Activated CD4-positive, alpha-beta T cell treated with anti-CD3 and anti-CD28 coated beads, Interleukin-2, amount 10 ng/mL, durations not matched to agents 7 days and 5 days (primary cell): ENCODE data around the gene RPS3. TPM values are rescaled to one million over a fixed set of nuclear protein-coding genes. Genes with fewer than 3 reads are reported as not detected.

ENCODE experiments used
- CTCF ChIA-PET: fragments of 350-600 bp; sonication (Branson Sonifier 250); formaldehyde crosslinking; loops from one replicate; lab custom pipeline; 2021; ENCODE audit warnings: antibody characterized with exemption; lab: Charles Lee
- POLR2A ChIA-PET: fragments of 350-600 bp; sonication (Branson Sonifier 250); formaldehyde crosslinking; loops from one replicate; lab custom pipeline; 2021; ENCODE audit warnings: antibody characterized with exemption; lab: Charles Lee
- DNase-seq: peaks from one replicate; pipeline ENCODE4 v3.0.0-alpha.2; 2020
- H3K27ac Mint-ChIP-seq: one replicate; pipeline ENCODE4 v1.8.0; 2021; ENCODE audit warnings: mild to moderate bottlenecking, moderate library complexity, mixed read lengths
- H3K27me3 Mint-ChIP-seq: one replicate; pipeline ENCODE4 v1.8.0; 2021; ENCODE audit warnings: mixed read lengths
- H3K36me3 Mint-ChIP-seq: one replicate; pipeline ENCODE4 v1.8.0; 2021; ENCODE audit warnings: low read depth, mixed read lengths
- H3K4me1 Mint-ChIP-seq: one replicate; pipeline ENCODE4 v1.8.0; 2021; ENCODE audit warnings: mixed read lengths
- H3K4me3 Mint-ChIP-seq: one replicate; pipeline ENCODE4 v1.8.0; 2021; ENCODE audit warnings: mild to moderate bottlenecking, moderate library complexity, mixed read lengths
- H3K9me3 Mint-ChIP-seq: one replicate; pipeline ENCODE4 v1.8.0; 2021; ENCODE audit warnings: mixed read lengths
- total RNA-seq, 2 experiments: library from RNA; stranded (reverse); gene quantifications; one replicate each; pipeline ENCODE4 v1.2.3, GENCODE V29; 2021

The RPS3 gene
- total RNA-seq, 2 experiments from 2014 or later, result 2,943 to 3,099 TPM

DNA sequence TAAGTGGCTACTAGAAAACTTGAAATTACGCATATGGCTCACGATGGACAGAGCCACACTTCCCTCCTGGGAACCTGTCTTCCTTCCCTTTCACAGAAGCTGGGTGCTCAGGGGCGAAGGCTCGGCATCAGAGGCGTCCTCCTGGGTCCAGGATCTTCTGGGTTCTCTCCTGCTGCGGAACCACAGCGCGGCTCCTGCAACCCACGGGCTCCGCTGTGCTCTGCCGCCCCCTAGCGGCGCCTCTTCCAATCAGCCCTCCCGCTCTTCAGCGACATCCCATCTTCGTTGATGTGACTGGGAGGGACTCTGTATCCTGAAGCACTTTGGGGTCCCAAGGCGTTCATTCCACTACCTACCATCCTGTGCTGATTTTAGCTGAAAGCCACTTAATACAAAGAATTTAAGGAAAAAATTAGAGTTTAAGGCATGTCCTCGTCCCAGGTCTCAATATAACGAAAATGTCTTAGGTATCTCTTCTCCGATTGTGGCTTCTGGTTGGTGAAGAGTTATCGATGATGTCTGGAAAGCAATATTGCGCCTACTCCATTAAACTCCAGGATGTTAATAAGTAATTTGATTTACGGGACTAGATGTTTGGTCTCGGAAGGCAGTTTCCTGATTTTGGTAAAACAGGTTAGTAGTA is 14.8 kb upstream of the RPS3 start:
- Mint-ChIP-seq H3K4me3 (no peak overlapping the region), H3K4me1 (peaks cover 23% of the 10 kb centered on the region), H3K9me3 (no peaks in the 10 kb centered on the region), H3K36me3 (no peaks in the 10 kb centered on the region), H3K27ac (peak overlapping the region; percentile 55), H3K27me3 (peaks cover 5% of the 10 kb centered on the region)
- CTCF ChIA-PET, result interaction anchor here (0.5 to 6.1 kb wide), 12 partner anchors 9 to 149 kb away, joined by 3 to 44 read pairs (median 4); no protein-coding TSS in a partner anchor
- POLR2A ChIA-PET, result no interaction called here
- DNase-seq, result peak; percentile 76

DNA sequence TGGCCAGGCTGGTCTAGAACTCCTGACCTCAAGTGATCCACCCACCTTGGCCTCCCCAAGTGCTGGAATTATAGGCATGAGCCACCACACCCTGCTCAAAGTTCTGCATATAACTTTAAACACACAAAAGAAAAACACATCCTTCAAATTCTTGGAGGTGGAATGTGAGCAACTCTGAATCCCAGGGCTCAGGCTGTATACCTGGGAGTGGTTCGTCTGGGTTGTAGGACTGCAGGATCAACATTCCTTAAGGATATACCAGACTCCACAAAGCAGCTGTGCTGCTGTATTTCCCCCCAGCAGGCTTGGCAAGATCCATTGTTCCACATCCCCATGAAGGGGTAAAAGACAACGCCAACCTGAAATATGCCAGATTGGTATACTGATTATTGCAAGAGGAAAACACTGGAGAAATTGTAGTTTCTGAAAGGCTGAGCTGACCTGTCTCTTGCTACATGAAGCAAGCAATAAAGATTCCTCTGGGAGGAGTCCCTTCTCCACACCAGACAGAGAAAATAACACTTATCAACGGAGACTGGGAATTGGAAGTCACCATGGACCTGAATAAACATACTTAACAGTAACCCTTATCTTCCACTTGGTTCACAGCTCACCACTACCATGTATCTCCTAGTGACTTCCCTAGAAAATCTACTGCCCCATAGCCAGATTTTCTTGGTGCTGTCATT is 12.2 kb upstream of the RPS3 start:
- no peaks in the 10 kb centered on the region for H3K9me3 Mint-ChIP-seq
- no peak overlapping the region for H3K27ac Mint-ChIP-seq
- CTCF ChIA-PET, result interaction anchor here (1.4 to 4.9 kb wide), 8 partner anchors 11 to 144 kb away, joined by 4 to 23 read pairs (median 12); no protein-coding TSS in a partner anchor
- POLR2A ChIA-PET, result interaction anchor here (0.6 to 0.8 kb wide), 2 partner anchors 11 to 107 kb away, joined by 3 read pairs; no protein-coding TSS in a partner anchor
- H3K27me3 Mint-ChIP-seq, result peaks cover 10% of the 10 kb centered on the region
- peaks cover 19% of the 10 kb centered on the region for H3K4me1 Mint-ChIP-seq
- no peak overlapping the region for H3K4me3 Mint-ChIP-seq
- no peak for DNase-seq
- no peaks in the 10 kb centered on the region for H3K36me3 Mint-ChIP-seq

DNA sequence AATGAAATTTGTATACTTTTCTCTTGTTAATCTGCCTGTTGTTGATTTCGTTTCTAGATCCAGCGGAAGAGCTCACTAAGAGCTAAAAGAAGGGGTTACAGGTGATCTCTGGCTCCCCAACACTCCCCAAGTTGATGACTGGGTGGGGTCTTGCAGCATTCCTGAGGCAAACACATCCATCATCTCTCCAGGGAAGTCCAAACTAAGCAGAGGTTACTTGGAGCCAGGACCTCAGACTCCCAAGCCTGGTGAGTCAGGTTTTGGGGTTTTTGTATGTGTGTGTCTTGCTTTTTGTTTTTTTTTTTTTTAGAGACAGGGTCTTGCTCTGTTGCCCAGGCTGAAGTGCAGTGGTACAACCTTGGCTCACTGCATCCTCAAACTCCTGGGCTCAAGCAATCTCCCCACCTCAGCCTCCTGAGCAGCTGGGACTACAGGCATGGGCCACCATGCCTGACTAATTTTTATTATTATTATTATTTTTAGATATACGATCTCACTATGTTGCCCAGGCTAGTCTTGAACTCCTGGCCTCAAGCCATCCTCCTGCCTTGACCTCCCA is 11.5 kb upstream of the RPS3 start:
- no peak overlapping the region for H3K4me3 Mint-ChIP-seq
- ChIA-PET POLR2A (interaction anchor here (0.8 kb wide), 1 partner anchor 108 kb away, joined by 3 read pairs; no protein-coding TSS in a partner anchor), CTCF (interaction anchor here (0.9 to 4.9 kb wide), 12 partner anchors 10 to 178 kb away, joined by 3 to 23 read pairs (median 6); no protein-coding TSS in a partner anchor)
- H3K9me3 Mint-ChIP-seq, result no peaks in the 10 kb centered on the region
- DNase-seq, result no peak
- H3K27me3 Mint-ChIP-seq, result peaks cover 10% of the 10 kb centered on the region
- H3K4me1 Mint-ChIP-seq, result peaks cover 19% of the 10 kb centered on the region
- no peaks in the 10 kb centered on the region for H3K36me3 Mint-ChIP-seq
- H3K27ac Mint-ChIP-seq, result no peak overlapping the region

DNA sequence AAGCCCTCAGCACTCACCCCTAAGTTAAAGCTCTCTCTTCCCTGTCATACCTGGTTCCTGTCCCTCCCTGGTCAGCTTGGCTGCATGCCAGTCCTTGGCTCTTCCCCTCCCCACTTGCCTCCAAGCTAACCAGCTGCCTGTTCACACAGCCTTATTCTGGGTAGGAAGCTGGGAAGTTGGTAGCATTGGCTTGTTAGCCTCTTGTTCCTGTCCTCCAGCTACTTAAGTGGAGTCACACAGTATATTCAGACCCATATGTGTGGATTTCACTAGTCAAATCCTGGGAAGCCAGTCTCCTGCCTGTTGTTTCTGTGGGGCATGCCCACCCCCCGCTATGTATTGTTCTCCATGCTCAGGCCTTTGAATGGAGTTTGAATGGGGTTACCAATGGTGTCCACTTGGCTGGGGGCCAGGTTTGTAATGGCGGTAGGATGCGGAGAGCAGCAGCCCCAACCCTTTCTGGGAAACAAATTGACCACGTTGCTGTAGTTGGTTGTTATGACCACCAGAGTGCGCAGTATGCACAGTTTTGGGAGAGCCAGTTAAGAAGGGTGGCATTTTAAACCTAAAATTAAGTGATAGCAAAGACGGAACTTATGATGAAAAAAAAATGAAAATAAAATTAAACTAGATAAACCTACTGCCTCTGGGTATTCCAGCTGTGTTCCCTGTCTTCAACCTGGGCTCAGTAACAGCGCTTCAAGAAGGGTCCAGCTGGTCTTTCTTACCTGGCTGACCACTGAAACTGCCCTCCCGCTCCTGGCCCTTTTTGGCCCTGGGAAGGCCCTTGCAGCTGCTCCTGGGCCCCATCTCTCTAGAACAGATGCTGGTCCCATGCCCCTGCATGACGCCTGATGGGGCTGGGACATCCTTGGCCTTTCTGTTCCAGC is 10.7 kb upstream of the RPS3 start:
- ChIA-PET POLR2A (interaction anchor here (0.6 kb wide), 1 partner anchor 86 kb away, joined by 3 read pairs; no protein-coding TSS in a partner anchor), CTCF (interaction anchor here (0.6 to 4.9 kb wide), 22 partner anchors 10 to 1434 kb away, joined by 3 to 23 read pairs (median 3); no protein-coding TSS in a partner anchor)
- peaks cover 10% of the 10 kb centered on the region for H3K27me3 Mint-ChIP-seq
- H3K9me3 Mint-ChIP-seq, result no peaks in the 10 kb centered on the region
- DNase-seq, result peak; percentile 82
- no peaks in the 10 kb centered on the region for H3K36me3 Mint-ChIP-seq
- H3K4me1 Mint-ChIP-seq, result peaks cover 12% of the 10 kb centered on the region
- no peak overlapping the region for H3K27ac Mint-ChIP-seq
- H3K4me3 Mint-ChIP-seq, result no peak overlapping the region

DNA sequence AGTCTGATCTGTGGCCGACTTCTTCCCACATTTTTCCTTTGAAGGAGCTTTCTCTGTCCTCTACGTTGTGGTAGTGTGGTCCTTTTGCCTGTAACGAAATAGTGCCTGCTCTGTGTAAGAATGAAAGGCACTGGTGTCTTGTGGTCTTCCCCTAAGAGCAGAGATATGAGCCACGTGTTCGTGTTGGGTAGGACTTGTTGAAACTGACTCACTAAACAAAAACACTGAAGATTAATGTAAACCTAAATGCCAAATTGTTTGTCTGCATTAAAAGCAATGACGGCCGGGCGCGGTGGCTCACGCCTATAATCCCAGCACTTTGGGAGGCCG is 10.1 kb upstream of the RPS3 start:
- Mint-ChIP-seq H3K4me1 (peaks cover 6% of the 10 kb centered on the region), H3K4me3 (no peak overlapping the region), H3K27me3 (peaks cover 10% of the 10 kb centered on the region), H3K9me3 (no peaks in the 10 kb centered on the region), H3K27ac (no peak overlapping the region), H3K36me3 (no peaks in the 10 kb centered on the region)
- ChIA-PET CTCF (interaction anchor here (0.6 to 3.3 kb wide), 16 partner anchors 9 to 374 kb away, joined by 3 to 23 read pairs (median 3); no protein-coding TSS in a partner anchor), POLR2A (no interaction called here)
- no peak for DNase-seq

DNA sequence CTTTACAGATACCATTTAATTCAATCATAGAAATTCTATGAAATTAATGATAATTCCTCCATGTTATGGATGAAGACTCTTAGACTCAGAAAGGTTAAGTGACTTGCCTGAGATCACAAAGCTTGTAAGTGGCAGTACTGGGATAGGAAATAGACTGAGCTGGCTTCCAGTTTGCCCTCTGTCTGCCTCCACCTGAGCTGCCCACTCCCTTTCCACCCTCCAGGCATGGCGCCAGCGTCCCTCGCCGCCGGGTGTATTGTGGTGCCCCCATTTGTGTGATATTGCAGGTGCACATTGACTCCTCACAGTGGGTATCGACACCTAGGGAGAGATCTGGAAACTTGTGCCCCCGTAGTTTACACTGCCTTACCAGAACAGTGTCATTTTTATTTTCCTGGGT is 9.4 kb upstream of the RPS3 start:
- Mint-ChIP-seq H3K27me3 (peaks cover 10% of the 10 kb centered on the region), H3K9me3 (no peaks in the 10 kb centered on the region), H3K27ac (no peak overlapping the region), H3K4me3 (no peak overlapping the region), H3K4me1 (no peaks in the 10 kb centered on the region), H3K36me3 (no peaks in the 10 kb centered on the region)
- ChIA-PET POLR2A (no interaction called here), CTCF (interaction anchor here (0.6 to 3.3 kb wide), 7 partner anchors 50 to 187 kb away, joined by 3 to 23 read pairs (median 4); no protein-coding TSS in a partner anchor)
- DNase-seq, result no peak

DNA sequence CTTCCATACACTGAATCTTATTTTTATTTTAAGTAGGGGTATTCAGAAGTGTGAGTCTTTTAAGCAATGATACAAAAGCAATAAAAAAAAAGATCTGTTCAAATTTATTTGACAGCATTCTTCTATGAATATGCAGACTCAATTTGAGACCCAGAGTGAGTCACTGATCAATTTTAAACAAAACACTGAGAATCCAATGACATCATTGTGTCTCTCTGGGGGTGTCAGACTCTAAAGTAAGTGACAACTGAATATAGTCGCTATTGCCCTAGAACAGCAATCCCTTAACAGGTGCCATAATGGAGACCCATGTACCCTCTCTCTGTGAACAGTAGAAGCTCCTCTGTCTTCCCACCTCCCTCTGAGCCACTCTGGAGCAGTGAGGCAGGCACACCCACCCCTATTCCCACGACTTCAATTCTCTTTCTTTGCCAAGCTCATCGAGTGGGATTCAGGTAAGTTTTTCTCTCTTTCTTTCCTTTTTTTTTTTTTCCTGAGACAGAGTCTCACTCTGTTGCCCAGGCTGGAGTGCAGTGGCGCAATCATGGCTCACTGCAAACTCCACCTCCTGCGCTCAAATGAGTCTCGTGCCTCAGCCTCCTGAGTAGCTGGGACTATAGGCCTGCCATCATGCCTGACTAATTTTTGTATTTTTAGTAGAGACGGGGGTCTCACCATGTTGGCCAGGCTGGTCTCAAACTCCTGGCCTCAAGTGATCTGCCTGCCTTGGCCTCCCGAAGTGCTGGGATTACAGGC is 5.1 kb upstream of the RPS3 start:
- H3K4me3 Mint-ChIP-seq, result no peak overlapping the region
- POLR2A ChIA-PET, result no interaction called here

DNA sequence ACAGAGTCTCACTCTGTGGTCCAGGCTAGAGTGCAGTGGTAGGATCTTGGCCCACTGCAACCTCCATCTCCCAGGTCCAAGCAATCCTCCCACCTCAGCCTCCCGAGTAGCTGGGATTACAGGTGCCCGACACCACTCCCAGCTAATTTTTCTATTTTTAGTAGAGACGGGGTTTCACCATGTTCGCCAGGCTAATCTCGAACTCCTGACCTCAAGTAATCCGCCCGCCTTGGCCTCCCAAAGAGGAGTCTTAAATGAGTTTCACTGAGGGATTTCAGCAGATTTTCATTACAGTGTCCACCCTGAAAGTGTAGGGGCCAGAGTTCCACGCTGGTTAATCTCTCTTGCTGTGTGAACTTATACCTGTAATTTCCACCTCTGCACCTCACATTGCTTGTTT is 412 bp upstream of the RPS3 start:
- Mint-ChIP-seq H3K27ac (peak overlapping the region; percentile 99), H3K9me3 (no peaks in the 10 kb centered on the region), H3K4me3 (peak overlapping the region; percentile 97), H3K36me3 (peaks cover 45% of the 10 kb centered on the region), H3K4me1 (peaks cover 40% of the 10 kb centered on the region), H3K27me3 (peaks cover 7% of the 10 kb centered on the region)
- CTCF ChIA-PET, result interaction anchor here (1.2 to 2.0 kb wide), 4 partner anchors 11 to 127 kb away, joined by 3 to 8 read pairs (median 3); partner anchors contain the start of gene GDPD5
- POLR2A ChIA-PET, result no interaction called here
- no peak for DNase-seq

More for the DNA sequence above, 5.1 kb upstream of the RPS3 start:
- Mint-ChIP-seq H3K9me3 (no peaks in the 10 kb centered on the region), H3K27ac (no peak overlapping the region), H3K36me3 (peaks cover under 1% of the 10 kb centered on the region), H3K4me1 (peaks cover 8% of the 10 kb centered on the region), H3K27me3 (peaks cover 12% of the 10 kb centered on the region)
- no peak for DNase-seq
- CTCF ChIA-PET, result no interaction called here

DNA sequence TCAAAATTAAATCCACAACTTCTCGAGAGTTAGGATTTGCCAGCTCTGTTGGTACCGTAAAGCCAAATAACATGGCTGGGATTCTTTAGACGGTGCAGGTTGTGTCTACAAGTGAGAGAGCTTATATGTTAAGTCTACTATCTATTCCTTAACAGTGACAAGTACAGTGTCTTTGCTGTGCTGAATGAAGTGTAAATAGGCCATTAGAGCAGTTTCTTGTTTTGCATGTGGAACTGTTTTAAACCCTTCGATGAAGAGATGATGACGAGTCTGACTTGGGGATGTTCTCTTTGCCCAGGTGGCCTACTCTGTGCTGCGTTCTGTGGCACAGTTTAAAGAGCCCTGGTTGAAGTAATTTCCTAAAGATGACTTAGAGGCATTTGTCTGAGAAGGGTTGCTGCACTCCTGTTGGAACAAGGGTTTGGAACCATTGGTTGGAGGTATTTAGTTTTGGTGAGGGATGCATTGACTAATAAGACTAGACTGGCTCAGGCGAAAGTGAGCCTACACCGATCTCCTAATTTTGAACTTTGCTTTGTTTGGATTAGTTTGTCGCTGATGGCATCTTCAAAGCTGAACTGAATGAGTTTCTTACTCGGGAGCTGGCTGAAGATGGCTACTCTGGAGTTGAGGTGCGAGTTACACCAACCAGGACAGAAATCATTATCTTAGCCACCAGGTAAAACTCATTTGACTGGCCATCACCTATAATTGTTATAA is 988 bp downstream of the RPS3 start:
- ChIA-PET CTCF (interaction anchor here (0.6 to 2.2 kb wide), 7 partner anchors 11 to 171 kb away, joined by 3 to 8 read pairs (median 4); no protein-coding TSS in a partner anchor), POLR2A (interaction anchor here (0.6 kb wide), 2 partner anchors 74 to 673 kb away, joined by 3 read pairs; no protein-coding TSS in a partner anchor)
- Mint-ChIP-seq H3K4me3 (peak overlapping the region; percentile 97), H3K36me3 (peaks cover 57% of the 10 kb centered on the region), H3K27me3 (peaks cover 7% of the 10 kb centered on the region), H3K27ac (peak overlapping the region; percentile 99), H3K9me3 (no peaks in the 10 kb centered on the region), H3K4me1 (peaks cover 47% of the 10 kb centered on the region)
- DNase-seq, result peak; percentile 22

DNA sequence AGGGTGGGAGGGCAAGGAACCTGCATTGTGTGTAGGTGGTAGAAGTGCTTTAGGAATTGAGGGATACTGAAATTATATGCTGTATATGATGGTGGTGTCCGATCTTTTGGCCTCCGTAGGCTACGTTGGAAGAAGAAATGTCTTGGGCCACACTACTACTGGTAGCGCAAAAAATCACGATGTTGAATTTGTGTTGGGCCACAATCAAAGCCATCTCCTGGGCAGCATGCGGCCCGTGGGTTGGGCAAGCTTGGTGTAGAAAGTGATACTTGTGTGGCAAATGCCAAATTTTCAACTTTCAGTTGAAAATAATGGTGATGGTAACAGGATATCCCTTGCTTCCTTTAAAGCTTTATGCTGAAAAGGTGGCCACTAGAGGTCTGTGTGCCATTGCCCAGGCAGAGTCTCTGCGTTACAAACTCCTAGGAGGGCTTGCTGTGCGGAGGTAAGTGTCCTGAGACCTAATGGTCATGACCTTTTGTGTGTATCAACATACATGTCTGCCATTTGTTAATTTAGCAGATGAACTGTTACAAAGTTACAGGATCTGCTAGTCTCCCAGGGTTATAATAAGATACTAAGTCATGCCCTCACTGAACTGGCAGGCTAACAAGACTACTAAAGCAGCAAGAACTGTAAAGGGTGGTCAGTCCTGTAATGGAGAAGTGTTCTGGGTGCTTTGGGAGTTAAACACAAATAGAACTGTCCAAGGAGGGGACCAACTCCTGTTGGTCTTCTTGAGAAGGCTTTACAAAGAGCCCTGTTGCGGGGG is 2.9 kb downstream of the RPS3 start:
- Mint-ChIP-seq H3K4me1 (peaks cover 52% of the 10 kb centered on the region), H3K27ac (peak overlapping the region; percentile 71)

More for the DNA sequence above, 2.9 kb downstream of the RPS3 start:
- POLR2A ChIA-PET, result no interaction called here
- CTCF ChIA-PET, result interaction anchor here (1.5 kb wide), 1 partner anchor 14 kb away, joined by 3 read pairs; no protein-coding TSS in a partner anchor
- H3K9me3 Mint-ChIP-seq, result no peaks in the 10 kb centered on the region
- no peak for DNase-seq
- peak overlapping the region; percentile 97 for H3K4me3 Mint-ChIP-seq
- no peaks in the 10 kb centered on the region for H3K27me3 Mint-ChIP-seq
- peaks cover 65% of the 10 kb centered on the region for H3K36me3 Mint-ChIP-seq
